ENCODE data around the gene RASA3.

RASA3 gene

GRCh38 chr13:114048443-114048842 lies 84.0 kb downstream of the RASA3 start:
- no peak for DNase-seq (ENCODE audit: low read depth, low spot score)
- no peak overlapping the region for H3K4me3 ChIP-seq (ENCODE audit: low read depth, low read length)
- no peak for TF ChIP-seq CTCF (IDR thresholded peaks at IDR 0.05; ENCODE audit: insufficient read depth, low read length, missing control alignments)
- ChIA-PET CTCF (interaction anchor here (1.8 kb wide), 1 partner anchor 181 kb away, joined by 5 read pairs; no protein-coding TSS in a partner anchor), POLR2A (interaction anchor here (0.7 kb wide), 1 partner anchor 180 kb away, joined by 3 read pairs; no protein-coding TSS in a partner anchor)

DNA sequence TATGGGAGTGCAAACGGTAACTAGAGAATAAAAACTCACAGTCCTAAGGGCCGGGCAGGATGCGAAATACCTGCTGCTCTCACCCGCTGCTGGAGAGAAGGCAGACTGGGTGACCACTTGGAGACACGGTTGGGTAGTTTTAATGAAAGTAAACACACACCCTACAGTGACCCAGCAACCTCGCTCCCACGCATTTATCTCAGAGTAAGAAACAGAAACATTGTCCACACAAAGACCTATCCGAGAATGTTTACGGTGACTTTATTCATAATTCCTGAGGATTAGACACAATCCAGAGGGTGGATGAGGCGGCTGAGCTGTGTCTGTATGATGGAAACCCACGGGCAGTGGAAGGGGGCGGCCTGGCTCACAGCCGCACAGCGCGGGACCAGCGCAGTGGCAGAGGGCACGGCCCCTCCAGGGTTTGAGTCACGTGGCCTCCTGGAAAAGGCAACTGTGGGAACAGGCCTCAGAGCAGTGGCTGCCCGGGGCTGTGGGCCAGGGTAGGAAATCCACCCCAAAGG lies 85.0 kb downstream of the RASA3 start:
- POLR2A ChIA-PET, result no interaction called here
- no peak for DNase-seq (ENCODE audit: low read depth, low spot score)
- CTCF ChIA-PET, result interaction anchor here (1.6 kb wide), 1 partner anchor 179 kb away, joined by 4 read pairs; no protein-coding TSS in a partner anchor
- no peak for TF ChIP-seq CTCF (IDR thresholded peaks at IDR 0.05; ENCODE audit: insufficient read depth, low read length, missing control alignments)
- no peak overlapping the region for H3K4me3 ChIP-seq (ENCODE audit: low read depth, low read length)

DNA sequence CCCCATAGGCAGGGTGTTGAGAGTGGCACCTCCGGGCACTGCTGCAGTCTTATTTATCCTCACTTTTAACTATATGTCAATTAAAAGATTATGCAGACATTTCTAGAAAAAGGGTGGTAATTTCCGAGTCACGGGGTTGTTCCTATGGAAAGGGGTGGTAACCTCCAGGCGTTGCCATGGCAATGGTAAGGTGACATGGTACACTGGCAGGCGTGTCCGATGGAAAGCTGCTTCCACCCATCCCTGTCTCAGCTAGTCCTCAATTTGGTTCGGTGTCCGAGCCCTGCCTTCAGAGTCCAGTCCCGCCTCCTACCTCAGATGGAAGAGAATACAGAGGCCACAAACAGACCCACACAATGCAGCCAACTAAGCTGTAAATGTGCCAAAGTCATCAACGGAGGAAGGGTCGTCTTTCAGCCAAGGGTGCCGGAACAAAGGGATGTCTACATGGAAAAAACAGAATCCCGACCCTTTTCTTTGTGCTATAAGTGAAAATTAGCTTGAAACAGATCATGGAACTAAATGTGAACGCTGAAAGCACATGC lies 85.9 kb downstream of the RASA3 start:
- no peak overlapping the region for H3K4me3 ChIP-seq (ENCODE audit: low read depth, low read length)
- no peak for TF ChIP-seq CTCF (IDR thresholded peaks at IDR 0.05; ENCODE audit: insufficient read depth, low read length, missing control alignments)
- DNase-seq (ENCODE audit: low read depth, low spot score), result no peak
- ChIA-PET CTCF (interaction anchor here (1.0 to 2.1 kb wide), 3 partner anchors 19 to 184 kb away, joined by 3 to 6 read pairs (median 4); no protein-coding TSS in a partner anchor), POLR2A (interaction anchor here (1.1 kb wide), 1 partner anchor 19 kb away, joined by 4 read pairs; no protein-coding TSS in a partner anchor)

- ChIA-PET POLR2A (interaction anchor here (1.1 kb wide), 1 partner anchor 20 kb away, joined by 4 read pairs; no protein-coding TSS in a partner anchor), CTCF (interaction anchor here (1.0 to 2.1 kb wide), 2 partner anchors 20 to 185 kb away, joined by 3 to 6 read pairs; no protein-coding TSS in a partner anchor)
- H3K4me3 ChIP-seq (ENCODE audit: low read depth, low read length), result no peak overlapping the region
- no peak for DNase-seq (ENCODE audit: low read depth, low spot score)
- no peak for TF ChIP-seq CTCF (IDR thresholded peaks at IDR 0.05; ENCODE audit: insufficient read depth, low read length, missing control alignments)
Measured at GRCh38 chr13:114045113-114045735, 87.2 kb downstream of the RASA3 start.

DNA sequence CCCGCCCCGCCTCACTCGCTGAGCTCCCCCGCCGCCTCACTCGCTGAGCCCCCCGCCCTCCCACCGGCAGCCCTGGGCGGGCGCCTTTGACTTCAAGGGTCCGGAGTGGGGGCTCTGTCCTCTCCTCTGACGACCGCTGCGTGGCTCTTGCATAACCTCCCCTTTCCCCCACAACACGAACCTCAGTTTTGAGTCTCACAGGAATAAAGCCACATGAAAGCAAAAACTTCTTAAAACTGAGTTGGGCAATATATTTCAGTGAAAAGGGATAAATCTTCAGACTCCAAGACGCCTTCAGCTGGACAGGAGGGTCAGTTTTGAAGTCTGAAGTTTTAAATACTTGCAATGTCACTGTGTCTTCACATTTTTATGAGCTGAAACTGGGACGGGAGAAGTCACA lies 87.9 kb downstream of the RASA3 start:
- no peak for DNase-seq (ENCODE audit: low read depth, low spot score)
- POLR2A ChIA-PET, result no interaction called here

More for the DNA sequence above, 87.9 kb downstream of the RASA3 start:
- no peak overlapping the region for H3K4me3 ChIP-seq (ENCODE audit: low read depth, low read length)
- no peak for TF ChIP-seq CTCF (IDR thresholded peaks at IDR 0.05; ENCODE audit: insufficient read depth, low read length, missing control alignments)
- CTCF ChIA-PET, result no interaction called here

Data from AG04449 (cell line).